Measurements from ENCODE around the gene UBE2E1.

The UBE2E1 gene

DNA sequence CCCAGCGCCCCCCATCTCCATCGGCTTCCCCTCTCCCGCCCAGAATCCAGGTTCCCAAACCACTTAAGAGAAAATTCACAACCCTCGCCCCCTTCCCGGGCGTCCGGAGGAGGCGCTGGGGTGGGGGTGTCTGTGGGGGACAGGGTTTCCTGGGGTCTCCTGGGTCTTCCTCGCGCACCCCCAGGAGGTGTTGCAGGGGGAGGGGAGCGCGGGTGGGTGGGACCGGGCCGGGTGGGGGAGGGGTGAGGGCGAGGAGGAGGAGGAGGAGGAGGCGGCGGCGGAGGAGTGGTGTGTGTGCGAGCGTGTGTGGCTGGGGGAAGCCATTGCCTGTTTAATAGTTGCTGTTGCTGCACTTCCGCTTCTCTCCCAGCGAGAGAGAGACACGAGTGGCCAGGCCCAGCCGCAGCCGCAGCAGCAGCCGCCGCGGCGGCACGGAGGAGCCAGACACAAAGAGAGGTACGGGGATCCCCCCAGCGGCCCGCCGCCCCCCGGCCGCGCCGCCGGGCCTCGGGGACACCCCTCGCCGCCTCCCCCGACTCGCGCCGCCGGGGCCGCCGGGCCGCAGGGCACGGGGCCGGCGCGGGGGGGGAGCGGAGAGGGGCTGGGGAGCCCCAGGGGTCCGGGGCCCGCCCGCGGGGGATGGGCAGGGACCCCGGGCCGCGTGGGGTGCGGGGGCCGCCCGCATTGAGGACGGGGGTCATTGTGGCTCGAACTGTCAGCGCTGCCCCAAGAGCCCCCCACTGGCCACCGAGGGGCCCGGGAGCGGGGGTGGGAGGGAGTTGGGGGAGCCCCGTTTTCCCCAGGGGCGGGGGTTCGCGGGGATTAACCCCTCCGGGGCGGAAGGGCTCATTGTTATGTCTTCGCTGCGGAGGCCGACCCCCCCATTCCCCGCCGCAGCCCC is at the start of gene UBE2E1:
Gene UBE2E1, plus strand, starts transcription at position 323 of the 901 bp plus-strand sequence. CDS start 1,315 bp downstream, outside the sequence.
- Histone ChIP-seq H3K9ac (ENCODE audit: low read depth in 1 of 2, low read length in 2 of 2) (peak within 1 kb of the TSS; percentile 56 to 75), H3K36me3 (ENCODE audit: control insufficient read depth in 2 of 2, insufficient read depth in 2 of 2, low read length in 2 of 2) (no peaks in the 10 kb centered on the region), H3K27ac (ENCODE audit: low read depth in 2 of 2, low read length in 2 of 2) (peak within 1 kb of the TSS; percentile 70 to 72)

DNA sequence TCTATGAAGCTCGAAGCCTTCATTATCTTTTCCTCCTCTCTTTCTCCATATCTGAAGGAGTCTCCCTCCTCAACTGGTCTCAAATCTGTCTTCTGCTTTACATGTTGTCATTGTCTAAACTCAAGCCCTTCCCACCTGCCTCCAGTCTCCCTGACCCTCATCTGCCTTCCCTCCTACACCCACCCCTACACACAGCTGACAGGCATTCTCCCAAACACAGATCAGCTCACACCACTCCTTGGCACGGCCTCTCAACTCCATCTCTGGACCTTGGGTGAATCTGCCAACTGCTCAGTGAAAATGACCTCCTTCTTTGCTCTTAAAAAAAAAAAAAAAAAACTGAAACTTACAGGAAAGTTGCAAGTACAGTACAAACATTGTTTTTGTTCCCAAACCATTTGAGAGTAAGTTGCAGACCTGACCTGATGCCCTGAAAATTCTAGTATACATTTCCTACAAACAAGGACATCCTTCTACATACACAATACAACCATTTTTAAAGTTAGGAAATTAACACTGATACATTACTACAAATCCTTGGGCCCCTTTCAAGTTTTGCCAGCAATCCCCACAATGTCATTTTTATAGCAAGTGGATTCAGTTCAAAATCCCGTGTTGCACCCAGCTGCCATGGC is 49.4 kb upstream of the UBE2E1 start:
- Histone ChIP-seq H3K4me1 (ENCODE audit: control insufficient read depth in 2 of 2, insufficient read depth in 2 of 2, low read length in 2 of 2) (no peaks in the 10 kb centered on the region), H3K9me3 (ENCODE audit: control insufficient read depth in 2 of 2, low read length in 2 of 2) (no peaks in the 10 kb centered on the region), H3K9ac (ENCODE audit: low read depth in 1 of 2, low read length in 2 of 2) (no peak overlapping the region), H3K27me3 (ENCODE audit: control insufficient read depth in 2 of 2, insufficient read depth in 2 of 2, low read length in 2 of 2) (no peaks in the 10 kb centered on the region), H3K4me3 (ENCODE audit: low read length in 2 of 2) (no peak overlapping the region), H3K36me3 (ENCODE audit: control insufficient read depth in 2 of 2, insufficient read depth in 2 of 2, low read length in 2 of 2) (no peaks in the 10 kb centered on the region), H3K27ac (ENCODE audit: low read depth in 2 of 2, low read length in 2 of 2) (no peak overlapping the region)

More for the DNA sequence above, at the start of gene UBE2E1:
- H3K9me3 ChIP-seq (ENCODE audit: control insufficient read depth in 2 of 2, low read length in 2 of 2): no peaks in the 10 kb centered on the region
- H3K4me3 ChIP-seq (ENCODE audit: low read length in 2 of 2): peak within 1 kb of the TSS; percentile 76 to 77
- peaks cover 12 to 24% of the 10 kb centered on the region in 2 donors for H3K4me1 ChIP-seq (ENCODE audit: control insufficient read depth in 2 of 2, insufficient read depth in 2 of 2, low read length in 2 of 2)
- no peaks in the 10 kb centered on the region for H3K27me3 ChIP-seq (ENCODE audit: control insufficient read depth in 2 of 2, insufficient read depth in 2 of 2, low read length in 2 of 2)

DNA sequence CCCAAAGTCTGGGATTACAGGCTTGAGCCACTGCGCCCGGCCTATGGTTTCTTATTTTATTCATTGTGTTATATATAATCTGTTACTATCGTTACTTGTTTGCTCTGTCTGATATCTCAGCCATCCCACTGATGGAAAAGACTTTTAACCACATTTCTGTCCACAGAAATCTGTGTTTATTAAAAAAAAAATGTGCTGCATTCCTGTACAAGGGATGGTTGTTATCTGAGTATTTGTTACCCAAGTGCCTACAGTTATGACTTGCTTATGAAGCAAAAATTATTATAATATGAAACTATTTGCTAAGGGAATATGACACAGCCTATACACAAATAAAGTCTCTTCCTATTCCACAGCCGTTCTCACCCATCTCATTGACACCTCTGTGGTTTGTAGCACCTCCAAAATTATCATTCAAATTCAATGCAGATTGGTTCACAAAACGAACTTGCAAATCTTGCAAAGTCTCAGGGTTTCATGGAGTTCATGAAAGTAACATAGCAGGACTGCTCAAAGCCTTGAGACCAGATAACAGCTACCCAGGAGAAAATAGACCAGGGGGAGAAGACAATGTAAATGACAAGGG is 47.4 kb upstream of the UBE2E1 start:
- no peaks in the 10 kb centered on the region for H3K9me3 ChIP-seq (ENCODE audit: control insufficient read depth in 2 of 2, low read length in 2 of 2)

DNA sequence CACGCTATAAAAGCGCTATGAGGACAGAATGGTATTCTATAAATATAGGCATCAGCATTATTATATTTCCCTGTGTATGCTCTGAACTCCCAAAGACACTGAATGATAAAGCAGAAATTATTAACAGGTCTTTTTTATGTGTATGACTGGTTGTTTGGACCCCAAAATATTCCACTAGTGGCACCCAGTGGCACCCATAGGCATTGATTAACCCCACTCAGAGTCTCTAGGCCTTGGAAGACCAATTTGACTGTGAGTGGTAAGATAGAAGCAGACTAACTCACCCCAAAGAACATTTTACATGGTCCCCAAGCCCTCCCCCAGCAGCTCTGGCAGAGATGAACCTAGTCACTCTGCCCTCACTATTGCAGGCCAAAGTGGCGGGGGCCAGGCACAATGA is 45.4 kb upstream of the UBE2E1 start:
- H3K9ac ChIP-seq (ENCODE audit: low read depth in 1 of 2, low read length in 2 of 2): no peak overlapping the region
- H3K27ac ChIP-seq (ENCODE audit: low read depth in 2 of 2, low read length in 2 of 2): no peak overlapping the region
- H3K4me1 ChIP-seq (ENCODE audit: control insufficient read depth in 2 of 2, insufficient read depth in 2 of 2, low read length in 2 of 2): no peaks in the 10 kb centered on the region
- H3K4me3 ChIP-seq (ENCODE audit: low read length in 2 of 2): no peak overlapping the region
- H3K36me3 ChIP-seq (ENCODE audit: control insufficient read depth in 2 of 2, insufficient read depth in 2 of 2, low read length in 2 of 2): no peaks in the 10 kb centered on the region
- H3K9me3 ChIP-seq (ENCODE audit: control insufficient read depth in 2 of 2, low read length in 2 of 2): no peaks in the 10 kb centered on the region
- H3K27me3 ChIP-seq (ENCODE audit: control insufficient read depth in 2 of 2, insufficient read depth in 2 of 2, low read length in 2 of 2): no peaks in the 10 kb centered on the region

More for the DNA sequence above, 47.4 kb upstream of the UBE2E1 start:
- Histone ChIP-seq H3K4me1 (ENCODE audit: control insufficient read depth in 2 of 2, insufficient read depth in 2 of 2, low read length in 2 of 2) (no peaks in the 10 kb centered on the region), H3K36me3 (ENCODE audit: control insufficient read depth in 2 of 2, insufficient read depth in 2 of 2, low read length in 2 of 2) (no peaks in the 10 kb centered on the region), H3K9ac (ENCODE audit: low read depth in 1 of 2, low read length in 2 of 2) (no peak overlapping the region), H3K27ac (ENCODE audit: low read depth in 2 of 2, low read length in 2 of 2) (no peak overlapping the region), H3K4me3 (ENCODE audit: low read length in 2 of 2) (no peak overlapping the region), H3K27me3 (ENCODE audit: control insufficient read depth in 2 of 2, insufficient read depth in 2 of 2, low read length in 2 of 2) (no peaks in the 10 kb centered on the region)

DNA sequence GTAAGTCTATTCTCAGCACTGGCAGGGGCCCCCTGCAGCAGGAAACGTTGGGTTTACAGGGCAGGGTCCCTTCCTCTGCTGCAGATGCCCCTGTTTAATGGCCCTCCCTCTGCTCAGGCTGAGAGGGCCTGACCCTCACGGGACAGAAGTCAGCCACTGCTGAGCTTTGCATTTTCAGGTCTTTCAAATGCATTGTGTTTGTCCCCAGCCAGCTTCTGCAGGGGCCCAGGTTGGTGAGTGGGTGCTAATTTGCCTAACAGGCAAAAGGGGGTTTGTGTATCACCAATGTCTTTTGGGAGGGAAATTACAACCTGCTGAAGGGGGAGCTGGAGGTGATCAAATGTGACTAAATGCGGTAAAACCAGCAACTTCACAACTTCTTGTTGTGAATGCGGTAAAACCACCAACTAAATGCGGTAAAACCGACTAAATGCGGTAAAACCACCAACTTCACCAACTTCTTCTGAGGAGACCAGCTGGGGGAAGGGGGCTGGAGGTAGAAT is 44.8 kb upstream of the UBE2E1 start:
- Histone ChIP-seq H3K36me3 (ENCODE audit: control insufficient read depth in 2 of 2, insufficient read depth in 2 of 2, low read length in 2 of 2) (no peaks in the 10 kb centered on the region), H3K4me1 (ENCODE audit: control insufficient read depth in 2 of 2, insufficient read depth in 2 of 2, low read length in 2 of 2) (no peaks in the 10 kb centered on the region), H3K27ac (ENCODE audit: low read depth in 2 of 2, low read length in 2 of 2) (no peak overlapping the region), H3K4me3 (ENCODE audit: low read length in 2 of 2) (no peak overlapping the region), H3K9me3 (ENCODE audit: control insufficient read depth in 2 of 2, low read length in 2 of 2) (no peaks in the 10 kb centered on the region), H3K27me3 (ENCODE audit: control insufficient read depth in 2 of 2, insufficient read depth in 2 of 2, low read length in 2 of 2) (no peaks in the 10 kb centered on the region), H3K9ac (ENCODE audit: low read depth in 1 of 2, low read length in 2 of 2) (no peak overlapping the region)

DNA sequence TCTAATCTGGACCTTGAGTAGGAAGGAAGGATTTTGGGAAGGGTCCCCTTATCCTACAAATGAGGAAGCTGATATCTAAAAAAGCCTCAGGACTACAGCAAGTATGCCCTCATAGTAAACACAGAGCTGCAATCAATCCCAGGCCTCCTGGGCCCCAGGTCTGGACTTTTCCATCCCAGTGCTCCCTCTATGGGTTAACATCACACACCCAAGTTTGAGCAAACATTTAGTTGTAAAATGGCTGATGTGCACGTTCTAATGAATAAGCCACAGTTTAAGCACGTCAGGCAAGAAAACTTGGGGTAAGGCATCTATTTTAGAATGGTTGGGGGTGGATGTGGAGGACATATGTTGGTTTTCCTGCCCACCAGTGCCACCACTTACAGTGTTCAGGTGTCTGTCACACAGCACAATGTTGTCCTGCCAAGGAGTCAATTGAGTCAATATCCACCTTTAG is 44.3 kb upstream of the UBE2E1 start:
- Histone ChIP-seq H3K27me3 (ENCODE audit: control insufficient read depth in 2 of 2, insufficient read depth in 2 of 2, low read length in 2 of 2) (no peaks in the 10 kb centered on the region), H3K4me1 (ENCODE audit: control insufficient read depth in 2 of 2, insufficient read depth in 2 of 2, low read length in 2 of 2) (no peaks in the 10 kb centered on the region), H3K27ac (ENCODE audit: low read depth in 2 of 2, low read length in 2 of 2) (no peak overlapping the region), H3K9ac (ENCODE audit: low read depth in 1 of 2, low read length in 2 of 2) (no peak overlapping the region), H3K9me3 (ENCODE audit: control insufficient read depth in 2 of 2, low read length in 2 of 2) (no peaks in the 10 kb centered on the region), H3K4me3 (ENCODE audit: low read length in 2 of 2) (no peak overlapping the region), H3K36me3 (ENCODE audit: control insufficient read depth in 2 of 2, insufficient read depth in 2 of 2, low read length in 2 of 2) (no peaks in the 10 kb centered on the region)

DNA sequence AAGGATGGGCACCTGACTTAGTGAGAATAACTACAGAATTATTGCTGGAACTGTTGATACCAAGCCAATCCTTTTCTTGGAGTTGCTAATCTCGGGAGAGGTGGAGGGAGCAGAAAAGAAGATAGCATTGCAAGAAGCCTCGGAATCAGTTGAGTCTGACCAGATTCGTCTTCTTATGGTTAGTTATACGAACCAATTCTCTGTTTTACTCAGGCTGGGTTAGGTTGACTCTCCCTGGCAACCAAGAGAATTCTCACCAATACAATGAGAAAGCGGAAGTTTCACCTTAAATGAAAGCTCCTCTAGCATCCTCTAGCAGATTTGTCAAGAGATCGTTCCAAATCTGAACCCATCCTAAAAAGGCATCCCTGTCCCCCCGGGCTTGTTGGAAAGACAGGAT is 43.5 kb upstream of the UBE2E1 start:
- H3K4me1 ChIP-seq (ENCODE audit: control insufficient read depth in 2 of 2, insufficient read depth in 2 of 2, low read length in 2 of 2): no peaks in the 10 kb centered on the region
- H3K36me3 ChIP-seq (ENCODE audit: control insufficient read depth in 2 of 2, insufficient read depth in 2 of 2, low read length in 2 of 2): no peaks in the 10 kb centered on the region
- H3K9ac ChIP-seq (ENCODE audit: low read depth in 1 of 2, low read length in 2 of 2): no peak overlapping the region
- no peaks in the 10 kb centered on the region for H3K27me3 ChIP-seq (ENCODE audit: control insufficient read depth in 2 of 2, insufficient read depth in 2 of 2, low read length in 2 of 2)
- H3K27ac ChIP-seq (ENCODE audit: low read depth in 2 of 2, low read length in 2 of 2): no peak overlapping the region
- H3K9me3 ChIP-seq (ENCODE audit: control insufficient read depth in 2 of 2, low read length in 2 of 2): no peaks in the 10 kb centered on the region
- H3K4me3 ChIP-seq (ENCODE audit: low read length in 2 of 2): no peak overlapping the region

DNA sequence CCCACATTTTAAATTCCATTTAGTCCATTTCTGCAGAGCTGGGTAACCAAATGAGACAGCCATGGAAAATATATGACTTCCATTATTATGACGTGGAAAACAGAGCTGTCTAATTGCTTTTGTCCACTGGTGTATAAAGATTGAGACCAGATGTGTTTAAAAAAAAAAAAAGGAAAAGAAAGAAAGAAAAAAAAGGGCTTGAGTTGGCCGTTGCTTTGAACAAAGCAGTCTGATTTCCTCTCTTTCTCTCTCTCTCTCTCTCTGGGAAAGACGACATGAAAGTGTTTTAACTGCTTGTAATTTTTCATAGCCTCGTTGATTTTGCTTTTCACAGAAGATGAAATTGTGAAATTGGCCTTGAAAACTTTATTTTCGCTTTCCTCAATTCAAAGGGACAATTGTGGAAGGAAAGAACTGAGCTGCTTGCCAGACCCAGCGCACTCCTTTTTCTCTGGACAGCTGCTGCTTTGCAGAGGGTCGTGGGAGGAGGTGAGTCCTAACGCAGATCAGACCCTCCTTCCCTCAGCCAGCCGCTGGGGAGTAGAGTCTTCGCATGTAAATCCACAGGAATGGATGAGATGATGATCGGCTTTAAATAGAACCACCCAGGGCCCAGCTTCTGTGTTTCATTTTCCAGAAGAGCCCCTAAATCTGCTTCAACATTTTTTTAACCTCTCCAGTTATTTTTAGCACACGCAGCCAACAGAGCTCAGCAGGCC is 42.8 kb upstream of the UBE2E1 start:
- no peaks in the 10 kb centered on the region for H3K27me3 ChIP-seq (ENCODE audit: control insufficient read depth in 2 of 2, insufficient read depth in 2 of 2, low read length in 2 of 2)
- H3K4me3 ChIP-seq (ENCODE audit: low read length in 2 of 2): peak overlapping the region in 1 of 2 donors; percentile 35
- no peaks in the 10 kb centered on the region for H3K36me3 ChIP-seq (ENCODE audit: control insufficient read depth in 2 of 2, insufficient read depth in 2 of 2, low read length in 2 of 2)
- H3K4me1 ChIP-seq (ENCODE audit: control insufficient read depth in 2 of 2, insufficient read depth in 2 of 2, low read length in 2 of 2): no peaks in the 10 kb centered on the region
- H3K9ac ChIP-seq (ENCODE audit: low read depth in 1 of 2, low read length in 2 of 2): no peak overlapping the region
- H3K9me3 ChIP-seq (ENCODE audit: control insufficient read depth in 2 of 2, low read length in 2 of 2): no peaks in the 10 kb centered on the region
- H3K27ac ChIP-seq (ENCODE audit: low read depth in 2 of 2, low read length in 2 of 2): no peak overlapping the region

DNA sequence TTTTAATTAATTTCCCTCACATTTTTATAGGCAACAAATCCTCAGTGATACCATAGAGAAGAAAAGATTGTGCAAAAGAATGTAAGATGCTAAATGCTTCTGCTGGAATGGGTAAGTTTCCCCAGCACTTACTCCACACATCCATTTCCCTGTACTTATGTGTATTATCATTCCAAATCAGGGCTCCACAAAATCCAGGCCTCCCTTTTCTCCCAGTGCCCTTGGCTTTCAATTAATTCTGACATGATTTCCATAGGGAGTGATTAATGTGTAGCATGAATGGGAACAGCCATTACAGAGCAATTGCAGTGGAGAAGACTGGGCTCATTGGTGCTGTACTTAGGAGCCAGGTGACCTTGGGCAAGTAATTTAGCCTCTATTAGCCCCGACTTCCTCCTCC is 41.3 kb upstream of the UBE2E1 start:
- H3K36me3 ChIP-seq (ENCODE audit: control insufficient read depth in 2 of 2, insufficient read depth in 2 of 2, low read length in 2 of 2): no peaks in the 10 kb centered on the region
- no peaks in the 10 kb centered on the region for H3K27me3 ChIP-seq (ENCODE audit: control insufficient read depth in 2 of 2, insufficient read depth in 2 of 2, low read length in 2 of 2)
- H3K27ac ChIP-seq (ENCODE audit: low read depth in 2 of 2, low read length in 2 of 2): no peak overlapping the region
- no peaks in the 10 kb centered on the region for H3K4me1 ChIP-seq (ENCODE audit: control insufficient read depth in 2 of 2, insufficient read depth in 2 of 2, low read length in 2 of 2)
- no peaks in the 10 kb centered on the region for H3K9me3 ChIP-seq (ENCODE audit: control insufficient read depth in 2 of 2, low read length in 2 of 2)
- H3K9ac ChIP-seq (ENCODE audit: low read depth in 1 of 2, low read length in 2 of 2): no peak overlapping the region
- H3K4me3 ChIP-seq (ENCODE audit: low read length in 2 of 2): no peak overlapping the region
